GM13976 (cell line): ENCODE results near the gene CORIN.

Source experiments
- DNase-seq: peaks from one replicate; pipeline ENCODE4 v3.0.0; 2012; ENCODE audit warnings: low spot score
- in situ Hi-C: fragments of 300-500 bp; cut with MboI; formaldehyde crosslinking; loops from one replicate; pipeline ENCODE4 v1.12.0; 2022; ENCODE audit warnings: low sequenced_read_pairs, mixed read lengths, inconsistent platforms; ENCODE audit not compliant: unreplicated experiment
- TF ChIP-seq, protein P1 (sequence below): IDR thresholded peaks from 2 replicates; pipeline ENCODE4 v1.5.1; 2012; ENCODE audit warnings: borderline replicate concordance, mild to moderate bottlenecking; ENCODE audit not compliant: insufficient read depth; ENCODE audit errors: extremely low read depth, missing control alignments, control extremely low read depth

CORIN gene

DNA sequence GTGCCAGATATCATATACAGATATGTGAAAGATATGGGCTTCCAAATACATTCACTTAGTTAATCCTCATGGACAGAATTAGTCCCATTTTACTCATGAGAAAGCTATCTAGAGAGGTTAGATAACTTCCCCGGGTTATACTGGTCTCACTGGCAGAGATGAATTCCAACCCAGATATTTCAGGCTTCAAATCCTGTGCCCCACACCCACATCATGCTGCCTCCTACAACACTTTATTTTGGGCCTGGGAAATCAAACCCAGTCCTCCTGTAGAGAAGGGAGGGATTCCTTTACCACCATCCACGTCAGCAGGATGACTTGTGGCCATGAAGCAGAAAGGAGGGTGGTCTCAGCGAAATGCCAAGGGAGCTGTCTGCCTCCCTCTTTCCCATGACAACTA lies 239.0 kb downstream of the CORIN start:
- no peak for DNase-seq
- in situ Hi-C loops, result no loop called here
- TF ChIP-seq, protein P1, sequence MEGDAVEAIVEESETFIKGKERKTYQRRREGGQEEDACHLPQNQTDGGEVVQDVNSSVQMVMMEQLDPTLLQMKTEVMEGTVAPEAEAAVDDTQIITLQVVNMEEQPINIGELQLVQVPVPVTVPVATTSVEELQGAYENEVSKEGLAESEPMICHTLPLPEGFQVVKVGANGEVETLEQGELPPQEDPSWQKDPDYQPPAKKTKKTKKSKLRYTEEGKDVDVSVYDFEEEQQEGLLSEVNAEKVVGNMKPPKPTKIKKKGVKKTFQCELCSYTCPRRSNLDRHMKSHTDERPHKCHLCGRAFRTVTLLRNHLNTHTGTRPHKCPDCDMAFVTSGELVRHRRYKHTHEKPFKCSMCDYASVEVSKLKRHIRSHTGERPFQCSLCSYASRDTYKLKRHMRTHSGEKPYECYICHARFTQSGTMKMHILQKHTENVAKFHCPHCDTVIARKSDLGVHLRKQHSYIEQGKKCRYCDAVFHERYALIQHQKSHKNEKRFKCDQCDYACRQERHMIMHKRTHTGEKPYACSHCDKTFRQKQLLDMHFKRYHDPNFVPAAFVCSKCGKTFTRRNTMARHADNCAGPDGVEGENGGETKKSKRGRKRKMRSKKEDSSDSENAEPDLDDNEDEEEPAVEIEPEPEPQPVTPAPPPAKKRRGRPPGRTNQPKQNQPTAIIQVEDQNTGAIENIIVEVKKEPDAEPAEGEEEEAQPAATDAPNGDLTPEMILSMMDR, result no peak

GRCh38 chr4:47598320-47598719 lies 239.5 kb downstream of the CORIN start:
- TF ChIP-seq, protein P1, result no peak
- no peak for DNase-seq
- in situ Hi-C loops, result no loop called here

- TF ChIP-seq, protein P1, result no peak
- no peak for DNase-seq
Observed at GRCh38 chr4:47597696-47598095, 240.2 kb downstream of the CORIN start.

GRCh38 chr4:47590325-47590724 lies 247.5 kb downstream of the CORIN start:
- no peak for DNase-seq
- TF ChIP-seq, protein P1, result no peak
- in situ Hi-C loops, result no loop called here

More at GRCh38 chr4:47597696-47598095, 240.2 kb downstream of the CORIN start:
- in situ Hi-C loops, result no loop called here

GRCh38 chr4:47579235-47579634 lies 258.6 kb downstream of the CORIN start:
- TF ChIP-seq, protein P1, result no peak
- no peak for DNase-seq
- in situ Hi-C loops, result no loop called here

- no peak for DNase-seq
- TF ChIP-seq, protein P1, result no peak
- in situ Hi-C loops, result no loop called here
Observed at GRCh38 chr4:47577779-47578553, 259.9 kb downstream of the CORIN start.
